Loucy (cell line): Measurements from ENCODE around the gene EIF3K.
A peak's percentile ranks its signal among the peaks of the same experiment; 100 is the strongest.

Experiments
- H2AFZ ChIP-seq: fragments of 200-600 bp; sonication (generic); 2 replicates; pipeline ENCODE4 v1.6.0; 2016; ENCODE audit warnings: antibody characterized with exemption, mild to moderate bottlenecking, low read length, moderate library complexity
- H3F3A ChIP-seq: fragments of 200-600 bp; 2 replicates; pipeline ENCODE4 v1.6.0; 2016; ENCODE audit warnings: antibody characterized with exemption, low read depth, mild to moderate bottlenecking
- H3K27me3 ChIP-seq: fragments of 200-600 bp; sonication (generic); 2 replicates; pipeline ENCODE4 v1.6.1; 2014; ENCODE audit warnings: low read length, mild to moderate bottlenecking; ENCODE audit not compliant: insufficient read depth, poor library complexity, severe bottlenecking
- H3K36me3 ChIP-seq: fragments of 200-600 bp; sonication (generic); 2 replicates; pipeline ENCODE4 v1.6.1; 2016; ENCODE audit warnings: low read length; ENCODE audit not compliant: insufficient read depth
- H3K4me1 ChIP-seq: fragments of 200-600 bp; sonication (generic); 2 replicates; pipeline ENCODE4 v1.5.1; 2014; ENCODE audit warnings: low read length, mild to moderate bottlenecking; ENCODE audit not compliant: insufficient read depth, poor library complexity, severe bottlenecking
- H3K4me2 ChIP-seq: fragments of 200-600 bp; sonication (generic); 2 replicates; pipeline ENCODE4 v1.6.0; 2014; ENCODE audit warnings: antibody characterized with exemption, low read length, low read depth, mild to moderate bottlenecking; ENCODE audit not compliant: poor library complexity, severe bottlenecking
- H3K4me3 ChIP-seq: fragments of 200-600 bp; sonication (generic); 2 replicates; pipeline ENCODE4 v1.5.1; 2014; ENCODE audit warnings: low read length, mild to moderate bottlenecking, mixed read lengths; ENCODE audit not compliant: poor library complexity, severe bottlenecking
- H3K79me2 ChIP-seq: fragments of 200-600 bp; sonication (generic); 2 replicates; pipeline ENCODE4 v1.6.1; 2014; ENCODE audit warnings: low read length; ENCODE audit not compliant: insufficient read depth
- H3K9ac ChIP-seq: fragments of 200-600 bp; sonication (generic); 2 replicates; pipeline ENCODE4 v1.6.0; 2014; ENCODE audit warnings: mild to moderate bottlenecking, low read depth, low read length, moderate library complexity; ENCODE audit not compliant: poor library complexity, severe bottlenecking
- H3K9me2 ChIP-seq: fragments of 200-600 bp; sonication (generic); replicated peaks from 2 replicates; pipeline ENCODE4 v1.6.1; 2016; ENCODE audit warnings: low read depth, low read length, mixed read lengths
- H3K9me3 ChIP-seq: fragments of 200-600 bp; sonication (generic); 2 replicates; pipeline ENCODE4 v1.6.1; 2014; ENCODE audit warnings: mild to moderate bottlenecking, antibody characterized with exemption, low read length, low read depth; ENCODE audit not compliant: insufficient read depth
- H4K20me1 ChIP-seq: fragments of 200-600 bp; sonication (generic); 2 replicates; pipeline ENCODE4 v1.6.0; 2014; ENCODE audit warnings: antibody characterized with exemption, low read length, mild to moderate bottlenecking; ENCODE audit not compliant: insufficient read depth, poor library complexity, severe bottlenecking
- EZH2phosphoT487 ChIP-seq: fragments of 200-600 bp; IDR thresholded peaks from 2 replicates; pipeline ENCODE4 v1.6.1; 2018; ENCODE audit warnings: antibody characterized with exemption, mild to moderate bottlenecking, moderate library complexity, borderline replicate concordance
- TF ChIP-seq, protein P1 (sequence below): fragments of 200-600 bp; sonication (generic); conservative IDR thresholded peaks from 2 replicates; pipeline ENCODE4 v1.5.1; 2014; ENCODE audit warnings: mild to moderate bottlenecking, antibody characterized with exemption, low read length

Gene EIF3K

DNA sequence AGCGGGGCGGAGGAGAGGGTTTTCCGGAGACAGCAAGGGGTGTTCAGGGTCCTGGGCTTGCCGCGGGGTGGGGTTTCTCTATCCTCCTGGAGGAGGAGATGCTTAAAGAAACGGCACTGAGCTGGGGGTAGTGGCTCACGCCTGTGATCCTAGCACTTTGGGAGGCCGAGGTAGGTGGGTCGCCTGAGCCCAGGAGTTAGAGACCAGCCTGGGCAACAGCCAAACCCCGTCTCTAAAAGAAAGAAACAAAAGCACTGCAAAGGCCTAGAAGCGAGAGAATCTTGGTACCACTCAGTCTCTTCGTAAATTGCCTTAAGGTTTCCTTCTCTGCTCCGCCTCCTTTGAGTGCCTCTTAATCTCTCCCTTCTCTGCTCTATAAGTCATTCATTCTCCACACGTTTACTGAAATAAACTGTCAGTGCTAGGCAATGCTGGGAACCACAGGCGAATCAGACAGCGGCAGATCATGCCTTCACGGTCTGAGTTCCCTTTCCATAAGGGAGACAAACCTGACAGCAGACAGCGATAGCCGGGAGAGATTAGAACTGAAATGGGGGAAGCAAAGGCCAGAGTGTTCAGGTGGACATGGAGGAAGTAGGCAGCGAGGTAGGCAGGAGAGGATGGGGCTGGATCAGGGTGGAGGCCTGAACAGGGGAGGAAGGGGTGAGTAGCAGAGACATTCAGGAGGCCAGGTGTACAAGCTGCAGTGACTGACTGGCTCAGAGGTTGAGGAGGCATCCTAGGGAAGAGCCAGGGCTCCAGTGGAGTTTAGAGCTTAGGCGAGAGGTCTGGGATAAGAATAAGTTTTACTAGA, 580 bp downstream of the EIF3K start:
- Histone ChIP-seq H4K20me1 (peaks cover 12% of the 10 kb centered on the region), H3F3A (peaks cover 6% of the 10 kb centered on the region), H3K4me3 (peak overlapping the region; percentile 88), H3K4me1 (peaks cover 37% of the 10 kb centered on the region), H3K9ac (peak overlapping the region; percentile 93), H3K9me2 (no peaks in the 10 kb centered on the region), H3K9me3 (no peaks in the 10 kb centered on the region), H2AFZ (peak overlapping the region; percentile 62; the same call in 1 of the 2 replicates), H3K79me2 (peaks cover 50% of the 10 kb centered on the region), H3K27me3 (no peaks in the 10 kb centered on the region), H3K4me2 (peak overlapping the region; percentile 100), H3K36me3 (peaks cover 15% of the 10 kb centered on the region; the same call in 1 of the 2 replicates)
- TF ChIP-seq, protein P1, sequence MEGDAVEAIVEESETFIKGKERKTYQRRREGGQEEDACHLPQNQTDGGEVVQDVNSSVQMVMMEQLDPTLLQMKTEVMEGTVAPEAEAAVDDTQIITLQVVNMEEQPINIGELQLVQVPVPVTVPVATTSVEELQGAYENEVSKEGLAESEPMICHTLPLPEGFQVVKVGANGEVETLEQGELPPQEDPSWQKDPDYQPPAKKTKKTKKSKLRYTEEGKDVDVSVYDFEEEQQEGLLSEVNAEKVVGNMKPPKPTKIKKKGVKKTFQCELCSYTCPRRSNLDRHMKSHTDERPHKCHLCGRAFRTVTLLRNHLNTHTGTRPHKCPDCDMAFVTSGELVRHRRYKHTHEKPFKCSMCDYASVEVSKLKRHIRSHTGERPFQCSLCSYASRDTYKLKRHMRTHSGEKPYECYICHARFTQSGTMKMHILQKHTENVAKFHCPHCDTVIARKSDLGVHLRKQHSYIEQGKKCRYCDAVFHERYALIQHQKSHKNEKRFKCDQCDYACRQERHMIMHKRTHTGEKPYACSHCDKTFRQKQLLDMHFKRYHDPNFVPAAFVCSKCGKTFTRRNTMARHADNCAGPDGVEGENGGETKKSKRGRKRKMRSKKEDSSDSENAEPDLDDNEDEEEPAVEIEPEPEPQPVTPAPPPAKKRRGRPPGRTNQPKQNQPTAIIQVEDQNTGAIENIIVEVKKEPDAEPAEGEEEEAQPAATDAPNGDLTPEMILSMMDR = no peak
- no peak for TF ChIP-seq EZH2phosphoT487

DNA sequence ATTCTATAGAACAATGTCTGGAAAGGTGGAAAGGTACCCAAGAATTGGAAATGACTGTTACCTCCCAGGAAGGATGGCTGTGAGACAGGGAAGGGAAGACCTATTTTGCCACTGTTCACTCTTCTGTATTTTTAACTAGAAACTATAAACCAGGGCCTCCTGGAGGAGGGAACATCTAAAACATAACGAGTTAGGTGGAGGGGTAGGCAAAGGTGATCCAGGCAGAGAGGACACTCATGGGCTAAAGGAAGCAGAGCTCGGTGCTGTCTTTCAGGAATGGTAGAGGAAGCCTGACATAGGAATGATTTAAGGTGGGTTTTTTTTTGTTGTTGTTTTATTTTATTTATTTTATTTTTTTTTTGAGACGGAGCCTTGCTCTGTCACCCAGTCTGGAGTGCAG, 5.8 kb downstream of the EIF3K start:
- H3F3A ChIP-seq = no peaks in the 10 kb centered on the region
- H3K4me1 ChIP-seq = peaks cover 6% of the 10 kb centered on the region
- no peaks in the 10 kb centered on the region for H3K9me3 ChIP-seq
- peaks cover 6% of the 10 kb centered on the region for H4K20me1 ChIP-seq
- no peak overlapping the region for H3K4me2 ChIP-seq
- no peak overlapping the region for H2AFZ ChIP-seq
- H3K79me2 ChIP-seq = peaks cover 23% of the 10 kb centered on the region
- peaks cover 39% of the 10 kb centered on the region; the same call in 1 of the 2 replicates for H3K36me3 ChIP-seq
- H3K4me3 ChIP-seq = no peak overlapping the region
- TF ChIP-seq, protein P1 = no peak
- no peak overlapping the region for H3K9ac ChIP-seq
- H3K27me3 ChIP-seq = no peaks in the 10 kb centered on the region
- no peaks in the 10 kb centered on the region for H3K9me2 ChIP-seq

DNA sequence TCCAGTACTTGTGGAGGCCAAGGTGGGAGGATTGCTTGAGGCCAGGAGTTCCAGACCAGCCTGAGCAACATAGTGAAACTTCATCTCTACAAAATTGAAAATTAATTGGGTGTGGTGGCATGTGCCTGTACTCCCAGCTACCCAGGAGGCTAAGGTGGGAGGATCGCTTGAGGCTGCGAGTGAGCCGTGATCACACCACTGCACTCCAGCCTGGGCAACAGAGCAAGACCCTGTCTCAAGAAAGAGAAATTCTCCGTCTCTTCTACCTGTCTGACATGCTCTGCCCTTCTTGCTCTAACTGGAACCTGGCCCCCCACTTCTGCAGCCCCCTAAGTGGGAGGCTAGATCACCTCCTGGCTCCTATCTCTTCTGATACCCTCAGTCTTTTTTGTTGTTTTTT, 7.4 kb downstream of the EIF3K start:
- H3K36me3 ChIP-seq = peaks cover 39% of the 10 kb centered on the region; the same call in 1 of the 2 replicates
- no peaks in the 10 kb centered on the region for H4K20me1 ChIP-seq
- TF ChIP-seq, protein P1 = no peak
- TF ChIP-seq EZH2phosphoT487 = no peak
- no peaks in the 10 kb centered on the region for H3K9me2 ChIP-seq
- no peaks in the 10 kb centered on the region for H3K9me3 ChIP-seq
- H3F3A ChIP-seq = no peaks in the 10 kb centered on the region
- no peak overlapping the region for H3K9ac ChIP-seq
- H3K4me1 ChIP-seq = no peaks in the 10 kb centered on the region
- H3K27me3 ChIP-seq = no peaks in the 10 kb centered on the region
- H3K4me3 ChIP-seq = no peak overlapping the region
- no peak overlapping the region for H3K4me2 ChIP-seq
- no peak overlapping the region for H2AFZ ChIP-seq
- peaks cover 8% of the 10 kb centered on the region; the same call in 1 of the 2 replicates for H3K79me2 ChIP-seq
